ENCODE results near the gene GAREM1.
"Not testable (repeated sequence)": the region's sequence is repeated elsewhere in the genome, so short reads cannot be mapped to it uniquely, and the experiment has no call there.

The GAREM1 gene

GRCh38 chr18:32470714-32471633 lies at the start of gene GAREM1:
TSS of gene GAREM1 (minus strand) at chr18:32470882. CDS start at chr18:32470428, 454 bp downstream.
- DNase-seq (ENCODE audit: low read depth) = peak; percentile 98

GRCh38 chr18:32511147-32511546 lies 40.5 kb upstream of the GAREM1 start:
- DNase-seq (ENCODE audit: low read depth) = no peak

GRCh38 chr18:32509111-32509510 lies 38.4 kb upstream of the GAREM1 start:
- no peak for DNase-seq (ENCODE audit: low read depth)

- no peak for DNase-seq (ENCODE audit: low read depth)
Measured at GRCh38 chr18:32507093-32507492, 36.4 kb upstream of the GAREM1 start.

GRCh38 chr18:32502014-32502413 lies 31.3 kb upstream of the GAREM1 start:
- no peak for DNase-seq (ENCODE audit: low read depth)

GRCh38 chr18:32501242-32501641 lies 30.6 kb upstream of the GAREM1 start:
- DNase-seq (ENCODE audit: low read depth) = not testable (repeated sequence)

GRCh38 chr18:32483002-32483401 lies 12.3 kb upstream of the GAREM1 start:
- no peak for DNase-seq (ENCODE audit: low read depth)

- DNase-seq (ENCODE audit: low read depth) = no peak
Measured at GRCh38 chr18:32482117-32482516, 11.4 kb upstream of the GAREM1 start.

GRCh38 chr18:32480581-32480980 lies 9.9 kb upstream of the GAREM1 start:
- peak; percentile 54 for DNase-seq (ENCODE audit: low read depth)

- no peak for DNase-seq (ENCODE audit: low read depth)
Measured at GRCh38 chr18:32478807-32479206, 8.1 kb upstream of the GAREM1 start.

- no peak for DNase-seq (ENCODE audit: low read depth)
Measured at GRCh38 chr18:32478317-32478716, 7.6 kb upstream of the GAREM1 start.

GRCh38 chr18:32476106-32476505 lies 5.4 kb upstream of the GAREM1 start:
- DNase-seq (ENCODE audit: low read depth) = no peak

- not testable (repeated sequence) for DNase-seq (ENCODE audit: low read depth)
Measured at GRCh38 chr18:32475069-32475468, 4.4 kb upstream of the GAREM1 start.

- no peak for DNase-seq (ENCODE audit: low read depth)
Measured at GRCh38 chr18:32473325-32473724, 2.6 kb upstream of the GAREM1 start.

- DNase-seq (ENCODE audit: low read depth) = no peak
Measured at GRCh38 chr18:32472841-32473240, 2.2 kb upstream of the GAREM1 start.

- DNase-seq (ENCODE audit: low read depth) = no peak
Measured at GRCh38 chr18:32470460-32470713, 295 bp downstream of the GAREM1 start.

GRCh38 chr18:32469691-32470459 lies 807 bp downstream of the GAREM1 start:
- peak; percentile 46 for DNase-seq (ENCODE audit: low read depth)

GRCh38 chr18:32469190-32469651 lies 1.5 kb downstream of the GAREM1 start:
- DNase-seq (ENCODE audit: low read depth) = peak; percentile 36

- no peak for DNase-seq (ENCODE audit: low read depth)
Measured at GRCh38 chr18:32468147-32468845, 2.4 kb downstream of the GAREM1 start.

- DNase-seq (ENCODE audit: low read depth) = no peak
Measured at GRCh38 chr18:32461709-32462272, 8.9 kb downstream of the GAREM1 start.

- DNase-seq (ENCODE audit: low read depth) = no peak
Measured at GRCh38 chr18:32460171-32460731, 10.4 kb downstream of the GAREM1 start.

Data from amniotic epithelial cell (primary cell).